ENCODE results near the gene TCF21. TPM values are rescaled to one million over a fixed set of nuclear protein-coding genes. Genes with fewer than 3 reads are reported as not detected.

Gene TCF21
- total RNA-seq, 1 donor from 2014 or later = 56.2 TPM

- no peak overlapping the region for H3K4me3 ChIP-seq
- no peak for DNase-seq
- no peak for TF ChIP-seq CTCF (IDR thresholded peaks at IDR 0.05)
- no peak overlapping the region for H3K27ac ChIP-seq
- no peaks in the 10 kb centered on the region for H3K4me1 ChIP-seq
- intact Hi-C loops (cut with DNase I) = no loop called here
- H3K36me3 ChIP-seq = no peaks in the 10 kb centered on the region
- H3K27me3 ChIP-seq = no peaks in the 10 kb centered on the region
- no peak for ATAC-seq
- H3K9me3 ChIP-seq = peaks cover 4% of the 10 kb centered on the region
Measured at GRCh38 chr6:133863228-133863627, 25.7 kb upstream of the TCF21 start.

- H3K27me3 ChIP-seq = no peaks in the 10 kb centered on the region
- no peaks in the 10 kb centered on the region for H3K4me1 ChIP-seq
- ATAC-seq = no peak
- intact Hi-C loops (cut with DNase I) = no loop called here
- DNase-seq = peak; percentile 48
- H3K27ac ChIP-seq = no peak overlapping the region
- no peak overlapping the region for H3K4me3 ChIP-seq
- H3K36me3 ChIP-seq = no peaks in the 10 kb centered on the region
- no peak for TF ChIP-seq CTCF (IDR thresholded peaks at IDR 0.05)
- peaks cover 4% of the 10 kb centered on the region for H3K9me3 ChIP-seq
Measured at GRCh38 chr6:133865680-133866079, 23.2 kb upstream of the TCF21 start.

GRCh38 chr6:133871131-133871530, 17.8 kb upstream of the TCF21 start:
- Histone ChIP-seq H3K9me3 (no peaks in the 10 kb centered on the region), H3K4me3 (no peak overlapping the region), H3K4me1 (no peaks in the 10 kb centered on the region), H3K27me3 (no peaks in the 10 kb centered on the region), H3K36me3 (no peaks in the 10 kb centered on the region), H3K27ac (no peak overlapping the region)
- no peak for DNase-seq
- intact Hi-C loops (cut with DNase I) = no loop called here
- no peak for TF ChIP-seq CTCF (IDR thresholded peaks at IDR 0.05)
- no peak for ATAC-seq

GRCh38 chr6:133873538-133873937, 15.4 kb upstream of the TCF21 start:
- no peaks in the 10 kb centered on the region for H3K27me3 ChIP-seq
- no peaks in the 10 kb centered on the region for H3K9me3 ChIP-seq
- no peak for TF ChIP-seq CTCF (IDR thresholded peaks at IDR 0.05)
- DNase-seq = no peak
- no peak overlapping the region for H3K4me3 ChIP-seq
- H3K27ac ChIP-seq = no peak overlapping the region
- H3K4me1 ChIP-seq = no peaks in the 10 kb centered on the region
- no peak for ATAC-seq
- no peaks in the 10 kb centered on the region for H3K36me3 ChIP-seq
- intact Hi-C loops (cut with DNase I) = no loop called here

GRCh38 chr6:133877116-133877515, 11.8 kb upstream of the TCF21 start:
- TF ChIP-seq CTCF (IDR thresholded peaks at IDR 0.05) = no peak
- DNase-seq = no peak
- no peak for ATAC-seq

GRCh38 chr6:133880006-133880405, 8.9 kb upstream of the TCF21 start:
- Histone ChIP-seq H3K27ac (no peak overlapping the region), H3K4me3 (no peak overlapping the region), H3K9me3 (no peaks in the 10 kb centered on the region), H3K27me3 (peaks cover 7% of the 10 kb centered on the region), H3K36me3 (no peaks in the 10 kb centered on the region), H3K4me1 (no peaks in the 10 kb centered on the region)
- intact Hi-C loops (cut with DNase I) = no loop called here
- no peak for TF ChIP-seq CTCF (IDR thresholded peaks at IDR 0.05)
- ATAC-seq = no peak
- DNase-seq = no peak

More at GRCh38 chr6:133877116-133877515, 11.8 kb upstream of the TCF21 start:
- Histone ChIP-seq H3K27me3 (peaks cover 7% of the 10 kb centered on the region), H3K9me3 (no peaks in the 10 kb centered on the region), H3K4me3 (peak overlapping the region; percentile 5), H3K4me1 (no peaks in the 10 kb centered on the region), H3K36me3 (no peaks in the 10 kb centered on the region), H3K27ac (no peak overlapping the region)
- intact Hi-C loops (cut with DNase I) = no loop called here

Data from upper lobe of right lung (tissue), 1 donor.